ENCODE results near the gene PAM.

The PAM gene

DNA sequence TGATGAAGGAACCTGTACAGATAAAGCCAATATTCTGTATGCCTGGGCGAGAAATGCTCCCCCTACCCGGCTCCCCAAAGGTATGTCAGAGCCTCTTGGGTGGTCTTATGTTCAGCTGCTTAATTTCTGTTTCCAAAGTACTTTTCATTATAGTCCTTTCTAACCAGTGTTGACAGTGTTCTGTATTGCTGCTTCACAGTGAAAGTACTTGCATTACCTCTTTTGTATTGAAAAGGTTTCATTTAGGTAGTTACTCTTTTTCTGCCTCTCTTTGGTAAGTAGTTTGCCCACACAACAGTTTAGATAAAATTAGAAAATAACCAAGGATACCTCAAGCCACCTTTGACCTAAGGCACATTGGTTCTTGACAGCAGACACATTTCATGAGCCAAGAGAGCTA is 169.9 kb downstream of the PAM start:
- Histone ChIP-seq H3K27me3 (ENCODE audit: insufficient read depth, poor library complexity, severe bottlenecking) (no peaks in the 10 kb centered on the region), H3K36me3 (ENCODE audit: low read depth) (no peaks in the 10 kb centered on the region), H3K27ac (ENCODE audit: poor library complexity, severe bottlenecking) (no peak overlapping the region), H3K4me1 (ENCODE audit: insufficient read depth, poor library complexity, severe bottlenecking) (no peaks in the 10 kb centered on the region), H3K9me3 (ENCODE audit: severe bottlenecking) (no peaks in the 10 kb centered on the region), H3K4me3 (ENCODE audit: severe bottlenecking) (no peak overlapping the region)
- DNase-seq (ENCODE audit: low spot score): no peak
- TF ChIP-seq, protein P1, sequence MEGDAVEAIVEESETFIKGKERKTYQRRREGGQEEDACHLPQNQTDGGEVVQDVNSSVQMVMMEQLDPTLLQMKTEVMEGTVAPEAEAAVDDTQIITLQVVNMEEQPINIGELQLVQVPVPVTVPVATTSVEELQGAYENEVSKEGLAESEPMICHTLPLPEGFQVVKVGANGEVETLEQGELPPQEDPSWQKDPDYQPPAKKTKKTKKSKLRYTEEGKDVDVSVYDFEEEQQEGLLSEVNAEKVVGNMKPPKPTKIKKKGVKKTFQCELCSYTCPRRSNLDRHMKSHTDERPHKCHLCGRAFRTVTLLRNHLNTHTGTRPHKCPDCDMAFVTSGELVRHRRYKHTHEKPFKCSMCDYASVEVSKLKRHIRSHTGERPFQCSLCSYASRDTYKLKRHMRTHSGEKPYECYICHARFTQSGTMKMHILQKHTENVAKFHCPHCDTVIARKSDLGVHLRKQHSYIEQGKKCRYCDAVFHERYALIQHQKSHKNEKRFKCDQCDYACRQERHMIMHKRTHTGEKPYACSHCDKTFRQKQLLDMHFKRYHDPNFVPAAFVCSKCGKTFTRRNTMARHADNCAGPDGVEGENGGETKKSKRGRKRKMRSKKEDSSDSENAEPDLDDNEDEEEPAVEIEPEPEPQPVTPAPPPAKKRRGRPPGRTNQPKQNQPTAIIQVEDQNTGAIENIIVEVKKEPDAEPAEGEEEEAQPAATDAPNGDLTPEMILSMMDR (IDR thresholded peaks at IDR 0.05; ENCODE audit: poor library complexity, severe bottlenecking): no peak
- no peak for ATAC-seq (ENCODE audit: low read depth)

DNA sequence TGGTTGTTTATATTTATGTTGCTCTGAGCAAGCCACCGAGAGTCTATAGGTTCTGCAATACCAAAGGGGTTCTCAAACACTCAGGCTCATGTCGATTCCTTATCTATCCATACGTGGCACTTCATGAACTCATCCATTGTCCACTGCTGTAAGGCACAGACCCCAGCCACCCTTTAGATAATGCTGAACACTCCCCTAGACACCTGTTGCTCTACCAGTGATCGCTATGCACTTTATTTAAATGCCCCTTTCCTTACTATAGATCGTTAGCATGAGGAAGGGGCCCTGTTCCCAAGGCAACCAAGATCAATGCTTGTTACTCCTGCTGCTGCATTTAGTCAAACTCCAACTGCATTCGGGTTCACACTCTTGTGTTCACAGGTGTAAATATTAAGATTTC is 171.9 kb downstream of the PAM start:
- H3K9me3 ChIP-seq (ENCODE audit: severe bottlenecking): no peaks in the 10 kb centered on the region
- peaks cover 4% of the 10 kb centered on the region; the same call in 1 of the 2 replicates for H3K36me3 ChIP-seq (ENCODE audit: low read depth)
- no peaks in the 10 kb centered on the region for H3K27me3 ChIP-seq (ENCODE audit: insufficient read depth, poor library complexity, severe bottlenecking)
- no peak for ATAC-seq (ENCODE audit: low read depth)
- no peak for DNase-seq (ENCODE audit: low spot score)
- no peak overlapping the region for H3K27ac ChIP-seq (ENCODE audit: poor library complexity, severe bottlenecking)
- TF ChIP-seq, protein P1 (IDR thresholded peaks at IDR 0.05; ENCODE audit: poor library complexity, severe bottlenecking): no peak
- H3K4me1 ChIP-seq (ENCODE audit: insufficient read depth, poor library complexity, severe bottlenecking): no peaks in the 10 kb centered on the region
- no peak overlapping the region for H3K4me3 ChIP-seq (ENCODE audit: severe bottlenecking)

DNA sequence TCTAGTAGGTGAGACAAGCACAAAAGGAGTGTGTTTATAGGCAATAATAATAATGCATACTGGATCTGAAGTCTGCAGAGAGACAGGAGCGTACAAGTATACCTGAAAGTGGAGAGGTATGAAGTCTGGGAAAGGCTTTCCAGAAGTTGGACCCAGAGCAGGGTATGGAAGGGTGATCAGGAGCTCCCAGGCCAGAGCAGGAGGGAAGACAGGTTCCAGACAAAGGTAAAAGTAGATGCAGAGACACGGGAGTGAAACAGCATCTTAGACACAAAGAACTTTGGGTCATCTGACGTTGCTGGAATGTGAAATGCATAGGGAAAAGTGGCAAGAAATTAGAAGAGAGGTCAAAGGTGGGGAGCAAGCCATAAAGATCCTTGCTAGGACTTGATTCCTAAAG is 175.1 kb downstream of the PAM start:
- Histone ChIP-seq H3K9me3 (ENCODE audit: severe bottlenecking) (no peaks in the 10 kb centered on the region), H3K27ac (ENCODE audit: poor library complexity, severe bottlenecking) (no peak overlapping the region), H3K27me3 (ENCODE audit: insufficient read depth, poor library complexity, severe bottlenecking) (no peaks in the 10 kb centered on the region), H3K36me3 (ENCODE audit: low read depth) (peaks cover 6% of the 10 kb centered on the region; the same call in 1 of the 2 replicates), H3K4me3 (ENCODE audit: severe bottlenecking) (no peak overlapping the region), H3K4me1 (ENCODE audit: insufficient read depth, poor library complexity, severe bottlenecking) (no peaks in the 10 kb centered on the region)
- TF ChIP-seq, protein P1 (IDR thresholded peaks at IDR 0.05; ENCODE audit: poor library complexity, severe bottlenecking): no peak
- ATAC-seq (ENCODE audit: low read depth): no peak
- no peak for DNase-seq (ENCODE audit: low spot score)

DNA sequence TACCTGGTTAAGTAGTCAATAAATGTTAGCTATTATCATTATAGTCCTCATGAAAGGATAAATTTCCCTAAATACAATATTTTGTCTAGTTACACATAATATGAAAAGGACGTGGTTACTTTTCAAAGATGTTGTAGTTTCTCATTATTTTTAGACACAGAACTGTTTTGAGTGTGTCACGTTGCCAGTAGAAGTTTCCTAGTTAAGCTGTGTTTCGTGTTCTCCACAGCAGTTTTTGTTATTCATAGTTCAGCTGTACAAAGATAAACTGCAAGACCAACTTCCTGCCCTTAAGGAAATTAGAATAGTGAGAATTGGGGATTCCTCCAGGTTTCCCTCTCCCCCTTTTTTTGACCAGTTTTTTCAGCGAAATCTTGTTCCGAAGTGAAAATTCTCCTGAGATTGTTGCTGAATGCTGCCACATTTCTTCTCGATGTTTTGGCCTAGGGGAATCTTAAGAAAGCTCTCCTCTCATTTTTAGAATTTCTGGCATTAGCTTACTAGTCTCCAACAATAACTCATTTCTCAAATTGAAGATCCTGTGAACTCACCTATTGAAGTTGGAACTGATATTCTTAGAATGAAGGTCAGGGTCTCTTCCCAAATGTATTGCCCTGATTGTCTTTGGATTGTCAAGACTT is 176.1 kb downstream of the PAM start:
- Histone ChIP-seq H3K27me3 (ENCODE audit: insufficient read depth, poor library complexity, severe bottlenecking) (no peaks in the 10 kb centered on the region), H3K9me3 (ENCODE audit: severe bottlenecking) (no peaks in the 10 kb centered on the region), H3K4me1 (ENCODE audit: insufficient read depth, poor library complexity, severe bottlenecking) (no peaks in the 10 kb centered on the region), H3K36me3 (ENCODE audit: low read depth) (peaks cover 6% of the 10 kb centered on the region; the same call in 1 of the 2 replicates), H3K4me3 (ENCODE audit: severe bottlenecking) (no peak overlapping the region), H3K27ac (ENCODE audit: poor library complexity, severe bottlenecking) (no peak overlapping the region)
- no peak for ATAC-seq (ENCODE audit: low read depth)
- TF ChIP-seq, protein P1 (IDR thresholded peaks at IDR 0.05; ENCODE audit: poor library complexity, severe bottlenecking): no peak
- DNase-seq (ENCODE audit: low spot score): no peak

DNA sequence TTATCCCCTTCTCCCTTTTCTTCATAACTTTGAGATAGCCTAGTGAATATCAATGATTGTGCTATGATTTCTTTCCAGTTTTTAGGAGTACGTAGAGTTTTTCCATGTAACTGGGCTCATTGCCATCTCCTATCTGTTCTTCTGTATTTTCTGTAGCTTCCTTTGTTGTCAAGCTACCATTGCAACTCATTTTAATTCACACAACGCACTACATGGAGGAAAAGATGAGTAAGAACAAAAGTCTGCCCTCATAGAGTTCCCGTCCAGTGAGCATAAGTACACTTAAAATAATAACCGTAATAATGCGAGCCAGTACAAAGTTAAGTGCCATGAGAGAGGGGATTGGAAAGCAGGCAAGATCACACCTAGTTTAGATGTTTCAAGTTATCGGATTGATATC is 177.7 kb downstream of the PAM start:
- no peak for ATAC-seq (ENCODE audit: low read depth)
- DNase-seq (ENCODE audit: low spot score): no peak

More for the DNA sequence above, 177.7 kb downstream of the PAM start:
- Histone ChIP-seq H3K9me3 (ENCODE audit: severe bottlenecking) (no peaks in the 10 kb centered on the region), H3K27me3 (ENCODE audit: insufficient read depth, poor library complexity, severe bottlenecking) (no peaks in the 10 kb centered on the region), H3K4me3 (ENCODE audit: severe bottlenecking) (no peak overlapping the region), H3K4me1 (ENCODE audit: insufficient read depth, poor library complexity, severe bottlenecking) (no peaks in the 10 kb centered on the region), H3K36me3 (ENCODE audit: low read depth) (peaks cover 11% of the 10 kb centered on the region; the same call in 1 of the 2 replicates), H3K27ac (ENCODE audit: poor library complexity, severe bottlenecking) (no peak overlapping the region)
- TF ChIP-seq, protein P1 (IDR thresholded peaks at IDR 0.05; ENCODE audit: poor library complexity, severe bottlenecking): no peak
